NCI-H1048 (cell line): ENCODE measurements around the gene SHC3.

Experiments
- DNase-seq: peaks from one replicate; lab custom pipeline; 2025; lab: John Stamatoyannopoulos, UW

SHC3 gene

GRCh38 chr9:89154218-89154617, 24.4 kb downstream of the SHC3 start:
- DNase-seq: no peak

GRCh38 chr9:89153232-89154017, 25.2 kb downstream of the SHC3 start:
- no peak for DNase-seq

GRCh38 chr9:89149726-89150125, 28.9 kb downstream of the SHC3 start:
- no peak for DNase-seq

GRCh38 chr9:89145097-89145496, 33.5 kb downstream of the SHC3 start:
- no peak for DNase-seq

GRCh38 chr9:89144238-89144637, 34.4 kb downstream of the SHC3 start:
- no peak for DNase-seq

GRCh38 chr9:89143266-89143665, 35.4 kb downstream of the SHC3 start:
- DNase-seq: no peak

- DNase-seq: no peak
These were observed 39.2 kb downstream of the SHC3 start for GRCh38 chr9:89139455-89139854.

GRCh38 chr9:89138463-89139390, 39.9 kb downstream of the SHC3 start:
- no peak for DNase-seq

- DNase-seq: no peak
These were observed 40.8 kb downstream of the SHC3 start for GRCh38 chr9:89137542-89138462.

- DNase-seq: no peak
These were observed 42.9 kb downstream of the SHC3 start for GRCh38 chr9:89135591-89136166.

GRCh38 chr9:89134709-89135108, 43.9 kb downstream of the SHC3 start:
- no peak for DNase-seq

GRCh38 chr9:89122949-89123348, 55.7 kb downstream of the SHC3 start:
- no peak for DNase-seq

GRCh38 chr9:89120704-89121103, 57.9 kb downstream of the SHC3 start:
- no peak for DNase-seq

GRCh38 chr9:89116805-89117192, 61.8 kb downstream of the SHC3 start:
- DNase-seq: no peak

GRCh38 chr9:89116064-89116804, 62.4 kb downstream of the SHC3 start:
- no peak for DNase-seq

- DNase-seq: no peak
These were observed 63.2 kb downstream of the SHC3 start for GRCh38 chr9:89115426-89115825.

- DNase-seq: no peak
These were observed 63.9 kb downstream of the SHC3 start for GRCh38 chr9:89114741-89115140.

- DNase-seq: no peak
These were observed 64.8 kb downstream of the SHC3 start for GRCh38 chr9:89113851-89114250.

GRCh38 chr9:89112243-89112642, 66.4 kb downstream of the SHC3 start:
- DNase-seq: no peak

- no peak for DNase-seq
These were observed 69.0 kb downstream of the SHC3 start for GRCh38 chr9:89109666-89110065.

GRCh38 chr9:89107406-89107805, 71.2 kb downstream of the SHC3 start:
- no peak for DNase-seq
